ENCODE measurements around the gene DLG5. TPM values are rescaled to one million over a fixed set of nuclear protein-coding genes. Genes with fewer than 3 reads are reported as not detected.

Gene DLG5
- total and polyA plus RNA-seq, 8 donors, result 11.3 to 19.4 (median 13.5) TPM

GRCh38 chr10:77821551-77821950 lies 105.0 kb downstream of the DLG5 start:
- no peak overlapping the region for H3K27ac ChIP-seq
- peaks cover 0 to 39% (median 4%) of the 10 kb centered on the region in 3 donors for H3K36me3 ChIP-seq
- no peak for TF ChIP-seq CTCF (IDR thresholded peaks at IDR 0.05)
- intact Hi-C loops (cut with DNase I), result no loop called here
- no peaks in the 10 kb centered on the region for H3K9me3 ChIP-seq
- FAIRE-seq (no peak), ATAC-seq (no peak), DNase-seq (no peak)
- no peaks in the 10 kb centered on the region for H3K27me3 ChIP-seq
- WGBS, 2 donors, result 85 to 87% methylated on average over 12 of the region's 12 CpGs
- no peak overlapping the region for H3K4me3 ChIP-seq
- H3K4me1 ChIP-seq, result no peaks in the 10 kb centered on the region

GRCh38 chr10:77821036-77821435 lies 105.5 kb downstream of the DLG5 start:
- Histone ChIP-seq H3K27me3 (no peaks in the 10 kb centered on the region), H3K36me3 (peaks cover 0 to 41% (median 4%) of the 10 kb centered on the region in 3 donors), H3K4me3 (no peak overlapping the region), H3K9me3 (no peaks in the 10 kb centered on the region), H3K4me1 (no peaks in the 10 kb centered on the region), H3K27ac (no peak overlapping the region)
- intact Hi-C loops (cut with DNase I), result no loop called here
- DNase-seq (no peak), ATAC-seq (no peak), FAIRE-seq (no peak)
- 96 to 97% methylated on average over 15 of the region's 15 CpGs for WGBS, 2 donors
- no peak for TF ChIP-seq CTCF (IDR thresholded peaks at IDR 0.05)

GRCh38 chr10:77820349-77820748 lies 106.2 kb downstream of the DLG5 start:
- Histone ChIP-seq H3K36me3 (peaks cover 0 to 45% (median 4%) of the 10 kb centered on the region in 3 donors), H3K9me3 (no peaks in the 10 kb centered on the region), H3K27ac (no peak overlapping the region), H3K27me3 (no peaks in the 10 kb centered on the region), H3K4me3 (no peak overlapping the region), H3K4me1 (no peaks in the 10 kb centered on the region)
- ATAC-seq (no peak), FAIRE-seq (no peak), DNase-seq (no peak)
- intact Hi-C loops (cut with DNase I), result no loop called here
- 90 to 93% methylated on average over 9 of the region's 9 CpGs for WGBS, 2 donors
- no peak for TF ChIP-seq CTCF (IDR thresholded peaks at IDR 0.05)

DNA sequence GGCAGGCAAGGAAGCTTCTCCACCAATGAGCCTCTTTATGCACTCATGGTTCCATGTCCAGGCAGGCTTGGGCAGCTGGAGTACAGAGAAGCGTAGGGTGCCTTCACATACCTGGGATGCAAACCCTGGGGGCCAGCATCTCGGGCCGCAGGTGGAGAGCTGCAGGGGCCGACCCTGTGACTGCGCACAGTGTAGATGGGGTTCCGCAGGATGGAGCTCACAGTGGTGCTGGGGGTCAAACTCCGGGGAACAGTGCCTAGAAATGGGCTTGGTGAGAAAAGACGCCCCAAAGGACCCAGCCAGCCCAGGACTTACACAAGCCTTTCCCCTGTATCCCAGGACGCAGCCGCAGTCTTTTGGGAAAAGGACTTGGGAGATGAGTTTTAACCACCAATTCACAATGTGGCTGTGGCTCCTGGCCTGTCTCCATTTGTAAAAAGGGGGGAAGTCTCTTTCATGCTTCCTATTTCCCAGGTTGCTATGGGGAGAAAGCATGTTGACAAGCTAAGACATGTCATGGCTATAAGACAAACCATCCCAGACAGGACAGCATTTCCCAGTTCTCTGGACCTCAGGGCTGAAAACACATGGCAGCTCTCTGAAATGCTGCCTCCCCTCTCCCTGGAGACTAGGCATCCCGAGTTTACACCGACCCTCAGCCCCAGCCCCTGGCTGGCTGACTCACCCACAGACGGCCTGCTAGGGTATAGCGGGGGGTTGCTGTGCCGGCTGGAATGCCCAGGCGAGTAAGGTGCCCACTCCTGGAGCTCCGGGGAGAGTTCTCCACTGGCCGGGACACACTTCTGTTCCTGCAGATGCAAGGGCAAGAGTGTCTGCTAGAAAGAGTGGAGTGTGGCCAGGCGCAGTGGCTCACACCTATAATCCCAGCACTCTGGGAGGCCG lies 107.1 kb downstream of the DLG5 start:
- no peaks in the 10 kb centered on the region for H3K27me3 ChIP-seq
- no peak for TF ChIP-seq CTCF (IDR thresholded peaks at IDR 0.05)
- DNase-seq (no peak), FAIRE-seq (no peak), ATAC-seq (no peak)
- 94% methylated on average over 20 of the region's 20 CpGs for WGBS, 2 donors
- no peaks in the 10 kb centered on the region for H3K4me1 ChIP-seq
- H3K27ac ChIP-seq, result no peak overlapping the region
- H3K9me3 ChIP-seq, result no peaks in the 10 kb centered on the region
- intact Hi-C loops (cut with DNase I), result no loop called here
- H3K36me3 ChIP-seq, result peaks cover 0 to 45% (median 4%) of the 10 kb centered on the region in 3 donors
- H3K4me3 ChIP-seq, result no peak overlapping the region

GRCh38 chr10:77818378-77818777 lies 108.2 kb downstream of the DLG5 start:
- no peak for FAIRE-seq

More at GRCh38 chr10:77818378-77818777, 108.2 kb downstream of the DLG5 start:
- H3K4me1 ChIP-seq, result no peaks in the 10 kb centered on the region
- no peak overlapping the region for H3K4me3 ChIP-seq
- intact Hi-C loops (cut with DNase I), result no loop called here
- ATAC-seq, result no peak
- H3K27me3 ChIP-seq, result no peaks in the 10 kb centered on the region
- 82 to 98% methylated on average over 4 of the region's 4 CpGs for WGBS, 2 donors
- no peak for DNase-seq
- TF ChIP-seq CTCF (IDR thresholded peaks at IDR 0.05), result no peak
- H3K27ac ChIP-seq, result no peak overlapping the region
- H3K36me3 ChIP-seq, result peaks cover 0 to 45% (median 4%) of the 10 kb centered on the region in 3 donors
- no peaks in the 10 kb centered on the region for H3K9me3 ChIP-seq

All from pancreas (tissue), 10 donors.